ENCODE results near the gene NUBPL.

GRCh38 chr14:31835049-31835448 lies 273.8 kb downstream of the NUBPL start:
- TF ChIP-seq CTCF (IDR thresholded peaks at IDR 0.05) (no peak), POLR2A (IDR thresholded peaks at IDR 0.05) (no peak)

All from lower leg skin (tissue), 3 donors.